Activated CD8-positive, alpha-beta memory T cell treated with anti-CD3 and anti-CD28 coated beads for 36 hours (primary cell): ENCODE measurements around the gene TTLL6. TPM values are rescaled to one million over a fixed set of nuclear protein-coding genes. Genes with fewer than 3 reads are reported as not detected.

Source experiments
- CTCF ChIA-PET: fragments of 350-600 bp; sonication (Branson Sonifier 250); formaldehyde crosslinking; loops from one replicate; lab custom pipeline; 2021; ENCODE audit warnings: antibody characterized with exemption; lab: Charles Lee
- POLR2A ChIA-PET: fragments of 350-600 bp; sonication (Branson Sonifier 250); formaldehyde crosslinking; loops from one replicate; lab custom pipeline; 2021; ENCODE audit warnings: antibody characterized with exemption; lab: Charles Lee
- total RNA-seq, 2 experiments: library from RNA; stranded (reverse); gene quantifications; one replicate each; pipeline ENCODE4 v1.2.3, GENCODE V29; 2021

The TTLL6 gene
- total RNA-seq, 2 experiments from 2014 or later = not detected

DNA sequence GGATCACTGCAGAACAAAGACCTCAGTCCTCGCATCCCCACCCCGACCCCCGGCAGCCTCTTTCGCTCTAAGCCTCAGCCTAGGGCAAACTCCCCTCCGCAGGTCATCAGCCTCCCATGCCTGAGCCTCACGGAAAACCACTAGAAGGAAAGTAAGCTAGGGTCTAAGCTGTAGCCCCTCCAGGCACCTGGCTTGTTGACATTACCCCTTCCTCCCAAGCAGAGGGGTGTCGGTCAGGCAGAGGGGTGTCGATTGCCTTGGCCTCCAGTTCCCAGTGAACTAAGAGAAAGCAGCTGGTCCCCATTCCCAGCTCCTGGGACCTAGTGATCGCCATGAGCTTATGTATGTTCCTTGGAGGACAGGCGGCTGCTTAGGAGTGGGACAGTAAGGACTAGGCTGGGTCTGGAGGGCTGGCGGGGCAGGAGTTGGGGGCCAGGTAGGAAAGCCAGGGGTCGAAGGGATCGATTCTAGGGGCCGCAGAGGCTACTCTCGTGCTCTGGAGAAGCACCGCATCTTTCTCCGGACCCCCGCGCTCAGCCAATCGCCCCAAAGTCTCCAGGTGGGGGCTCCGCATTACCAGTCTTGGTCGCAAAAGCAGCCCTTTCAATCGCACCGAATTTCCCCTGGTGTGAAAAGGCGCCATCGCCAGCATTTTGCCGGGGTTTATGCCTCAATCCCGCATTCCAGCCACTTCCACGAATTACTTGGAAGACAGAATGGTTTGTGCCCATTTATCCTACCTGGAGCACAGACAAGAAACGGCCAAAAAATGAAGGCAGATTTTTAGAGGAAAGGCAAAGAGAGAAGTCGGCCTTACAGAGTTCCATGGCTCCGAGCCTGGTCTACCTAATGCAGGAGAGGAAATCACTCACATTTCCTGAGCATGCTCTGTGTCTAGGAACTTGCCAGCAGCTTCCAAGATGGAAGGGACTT is 67.1 kb downstream of the TTLL6 start:
- ChIA-PET POLR2A (no interaction called here), CTCF (interaction anchor here (0.9 to 1.5 kb wide), 2 partner anchors 25 to 71 kb away, joined by 3 to 5 read pairs; no protein-coding TSS in a partner anchor)

DNA sequence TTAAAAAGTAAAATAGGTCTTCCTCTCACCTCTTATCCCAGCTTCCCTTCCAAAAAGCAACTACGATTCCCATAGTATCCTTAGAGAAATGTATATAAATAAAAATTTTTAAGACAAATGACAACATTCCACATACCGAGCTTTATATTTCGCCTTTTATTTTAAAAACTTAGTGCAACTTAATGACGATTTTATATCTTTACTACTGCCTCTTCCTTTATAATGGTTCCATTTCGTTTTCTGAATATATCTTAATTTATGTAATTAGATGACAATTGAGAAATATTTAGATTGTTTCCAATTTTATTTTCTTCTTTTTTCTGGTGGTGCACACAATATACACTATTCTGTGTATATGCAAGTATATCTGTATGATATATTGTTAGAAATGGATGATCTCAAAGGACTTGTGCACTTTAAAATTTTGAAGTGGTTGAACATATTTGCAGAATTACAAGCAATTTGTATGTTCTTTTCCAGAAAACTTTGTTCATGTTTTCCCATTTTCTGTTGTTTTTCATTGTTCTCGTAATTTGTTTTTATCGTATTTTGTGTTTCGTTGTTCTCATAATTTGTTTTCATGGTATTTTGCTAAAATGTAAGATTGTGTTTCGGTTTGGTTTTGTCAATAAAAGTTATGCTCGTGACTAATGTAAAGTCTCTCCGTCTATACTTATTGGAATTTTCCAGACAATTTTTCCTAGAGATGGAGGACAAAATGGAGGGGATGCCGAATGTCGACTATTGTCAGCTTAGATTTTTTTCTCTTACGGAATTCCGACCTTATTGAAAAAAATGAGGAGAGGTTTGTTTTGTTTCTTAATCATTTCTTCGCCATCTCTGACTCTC is 68.1 kb downstream of the TTLL6 start:
- POLR2A ChIA-PET = no interaction called here
- CTCF ChIA-PET = interaction anchor here (0.9 to 1.5 kb wide), 3 partner anchors 24 to 77 kb away, joined by 3 to 5 read pairs (median 4); no protein-coding TSS in a partner anchor

DNA sequence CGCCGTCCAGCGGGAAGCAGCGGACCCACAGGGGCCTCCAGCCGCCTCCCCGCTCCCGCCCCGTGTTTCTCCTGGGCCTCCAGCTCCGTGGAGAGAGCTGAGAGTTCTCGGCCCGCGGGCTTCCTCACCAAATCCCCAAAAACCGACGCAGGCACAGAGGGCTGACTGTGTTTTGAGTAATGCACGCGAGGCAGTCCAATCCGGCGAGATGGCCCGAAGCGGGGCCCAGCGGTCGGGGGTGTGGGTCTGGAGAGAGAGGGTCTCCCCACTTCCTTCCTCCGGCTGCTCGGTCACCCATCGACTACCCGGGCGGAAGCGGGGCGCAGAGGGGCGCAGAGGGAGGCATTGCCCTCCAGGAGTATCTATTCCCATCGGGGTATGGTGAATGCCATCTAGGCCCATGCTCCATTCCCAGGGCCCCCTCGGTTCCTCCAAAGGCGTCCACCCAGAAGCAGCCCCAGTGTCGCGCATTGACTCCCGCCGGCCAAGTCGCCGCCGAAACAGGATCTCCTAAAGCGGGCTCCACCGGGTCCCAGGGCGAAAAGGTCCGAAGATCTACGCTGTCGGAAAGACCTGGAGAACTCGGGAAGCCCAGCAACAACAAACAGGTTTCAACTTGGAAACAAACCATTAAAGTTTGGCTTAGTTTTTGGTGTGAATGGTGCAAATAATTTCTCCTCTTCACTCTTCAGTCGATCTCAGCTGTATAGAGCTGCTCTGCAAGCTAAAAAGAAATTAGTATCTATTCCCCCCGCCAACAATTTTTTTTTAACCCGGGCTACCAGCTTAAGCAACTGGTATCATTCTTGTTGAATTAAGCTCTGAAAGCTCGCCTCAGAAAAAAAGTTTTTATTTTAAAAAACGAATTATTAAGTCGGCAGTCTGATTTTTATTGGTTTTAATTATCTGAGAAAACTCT is 69.3 kb downstream of the TTLL6 start:
- ChIA-PET POLR2A (no interaction called here), CTCF (interaction anchor here (0.9 to 2.3 kb wide), 3 partner anchors 23 to 76 kb away, joined by 3 to 16 read pairs (median 4); partner anchors contain the start of gene PRAC2)

DNA sequence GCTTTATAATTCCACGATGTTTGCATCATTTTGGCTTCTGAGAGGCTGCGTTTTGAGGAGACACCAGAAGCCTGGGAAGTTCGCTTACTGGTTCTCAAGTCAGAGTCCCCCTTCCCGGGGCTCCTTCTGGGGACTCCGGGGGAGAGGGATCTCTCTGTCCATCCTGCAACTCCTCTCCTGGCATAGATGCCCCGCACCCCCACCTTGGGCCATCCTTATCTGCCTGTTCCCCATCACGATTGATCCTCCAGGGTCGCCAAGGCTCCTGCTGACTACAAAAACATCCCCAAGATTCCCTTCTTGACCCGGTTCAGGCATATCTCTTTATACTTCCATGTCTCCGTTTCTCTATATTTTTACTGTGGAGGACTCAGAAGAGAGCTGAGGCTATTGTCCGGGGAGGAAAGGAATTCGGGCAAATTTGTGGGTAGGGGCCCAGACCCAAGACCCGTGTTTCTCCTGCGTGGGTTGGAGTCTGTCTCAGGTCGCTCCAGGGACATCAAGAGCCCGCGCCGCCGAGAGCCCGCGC is 70.0 kb downstream of the TTLL6 start:
- POLR2A ChIA-PET = no interaction called here
- CTCF ChIA-PET = interaction anchor here (2.3 kb wide), 1 partner anchor 23 kb away, joined by 16 read pairs; the partner anchor contains the start of gene PRAC2

DNA sequence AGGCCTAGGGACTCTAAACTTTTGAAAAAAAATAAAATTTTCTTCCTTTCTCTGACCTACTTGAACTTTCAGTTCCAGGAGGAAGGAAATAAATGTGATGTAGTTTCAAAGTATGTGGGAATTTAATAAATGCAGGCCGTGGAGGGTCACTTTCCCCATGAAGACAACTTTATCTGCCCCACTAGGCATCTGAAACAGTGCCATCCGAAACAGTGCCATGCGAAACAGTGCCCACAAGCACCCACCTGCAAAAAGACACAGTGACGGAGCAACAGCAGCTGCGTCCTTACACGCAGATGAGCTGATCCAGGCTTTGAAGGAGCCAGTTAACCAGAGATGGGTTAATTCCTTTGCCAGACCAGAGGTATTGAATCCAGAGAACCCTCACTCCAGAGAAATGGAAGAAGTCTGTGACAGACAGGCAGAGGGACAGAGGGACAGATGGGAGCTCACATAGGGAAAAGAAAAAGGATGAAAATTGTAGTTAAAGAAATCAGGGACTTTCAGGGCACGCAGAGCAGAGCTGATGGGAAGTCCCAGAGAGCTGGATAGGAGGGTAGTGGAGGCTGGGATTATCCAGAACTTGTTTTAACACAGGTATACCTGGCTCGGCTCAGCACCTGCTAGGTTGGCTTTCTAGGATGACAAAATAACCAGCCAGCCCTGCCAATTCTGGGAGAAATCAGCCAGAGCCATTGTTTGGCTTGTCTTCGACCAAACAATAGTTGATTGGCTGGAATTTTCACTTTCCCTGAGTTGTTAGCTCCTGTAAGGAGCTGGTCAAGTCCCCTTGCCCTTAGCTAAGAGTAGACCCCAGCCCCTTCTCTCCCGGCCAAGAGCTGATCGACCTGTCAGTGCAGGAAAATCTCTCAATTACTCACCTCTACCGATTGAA is 71.4 kb downstream of the TTLL6 start:
- CTCF ChIA-PET = interaction anchor here (2.3 kb wide), 1 partner anchor 21 kb away, joined by 16 read pairs; the partner anchor contains the start of gene PRAC2
- POLR2A ChIA-PET = no interaction called here

DNA sequence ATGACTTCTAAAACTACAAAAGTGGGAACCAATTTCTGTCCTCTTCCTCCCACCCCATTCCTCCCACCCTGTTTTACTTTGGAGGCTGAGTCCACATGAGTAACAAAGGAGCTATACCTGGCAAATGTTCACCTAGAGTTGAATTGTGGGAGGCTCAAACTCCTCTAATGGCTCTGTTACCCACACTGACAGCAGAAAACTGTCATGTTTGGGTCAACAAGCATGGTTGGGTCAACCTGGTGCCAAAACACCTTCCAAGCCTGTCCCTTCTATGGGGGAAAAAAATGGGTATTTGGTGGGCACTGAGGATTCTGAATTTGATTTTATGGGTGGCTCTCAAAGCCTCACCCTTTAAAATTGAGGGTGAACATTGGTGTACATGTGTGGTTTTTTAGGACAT is 76.5 kb downstream of the TTLL6 start:
- ChIA-PET POLR2A (interaction anchor here (0.6 kb wide), 1 partner anchor 123 kb away, joined by 4 read pairs; no protein-coding TSS in a partner anchor), CTCF (no interaction called here)

DNA sequence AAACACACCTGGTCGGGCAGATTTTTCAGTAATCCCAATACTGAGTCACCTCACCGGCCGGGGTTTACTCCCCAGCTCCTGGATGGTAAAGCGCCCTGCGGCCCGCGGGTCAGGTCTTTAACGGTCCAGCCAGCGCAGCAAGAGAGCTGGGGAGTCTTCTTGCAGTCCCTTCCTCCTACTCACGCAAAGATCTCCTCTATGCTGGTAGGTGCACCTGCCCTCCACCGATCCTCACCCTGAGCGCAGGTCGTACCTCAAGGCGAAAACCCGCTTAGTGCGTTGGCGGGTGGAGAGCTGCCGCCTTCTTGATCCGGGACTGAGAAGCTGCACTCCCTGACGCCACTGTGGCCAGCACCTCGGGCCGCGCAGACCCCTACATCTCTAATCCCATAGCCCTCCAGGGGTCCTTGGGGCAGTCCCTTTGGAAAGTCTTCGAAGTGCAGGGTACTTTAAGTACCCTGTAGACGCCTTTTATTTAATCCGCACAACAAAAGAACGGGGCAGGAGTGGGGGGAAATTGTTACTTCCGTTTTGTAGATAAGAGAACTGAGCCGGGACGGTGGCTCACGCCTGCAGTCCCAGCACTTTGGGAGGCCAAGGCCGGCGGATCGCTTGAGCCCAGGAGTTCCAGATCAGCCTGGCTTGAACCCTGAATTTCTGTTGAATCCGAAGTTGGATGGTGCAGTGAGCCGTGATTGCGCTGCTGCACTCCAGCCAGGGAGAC is 78.1 kb downstream of the TTLL6 start:
- ChIA-PET CTCF (interaction anchor here (0.8 to 2.0 kb wide), 4 partner anchors 12 to 140 kb away, joined by 3 to 6 read pairs (median 4); no protein-coding TSS in a partner anchor), POLR2A (no interaction called here)

DNA sequence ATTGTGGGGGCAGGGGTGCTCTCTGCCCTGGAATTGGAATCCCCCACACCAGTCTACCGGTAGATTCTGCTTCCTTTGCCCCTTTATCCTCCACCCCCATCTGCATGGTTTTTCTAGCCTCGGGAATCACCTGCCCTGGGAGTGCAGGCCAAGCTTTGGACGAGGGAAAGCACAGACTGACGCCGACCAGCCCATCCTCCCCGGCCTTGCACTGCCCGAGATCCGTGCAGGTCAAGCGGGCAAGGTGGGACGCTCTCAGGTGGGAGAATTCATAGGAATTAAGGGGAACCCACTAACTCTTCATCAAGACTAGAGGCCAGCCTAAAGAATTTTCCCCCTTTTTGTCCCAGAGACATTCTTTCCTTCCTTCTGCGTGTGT is 78.6 kb downstream of the TTLL6 start:
- POLR2A ChIA-PET = no interaction called here
- CTCF ChIA-PET = interaction anchor here (0.8 to 2.0 kb wide), 4 partner anchors 13 to 140 kb away, joined by 3 to 6 read pairs (median 4); no protein-coding TSS in a partner anchor

DNA sequence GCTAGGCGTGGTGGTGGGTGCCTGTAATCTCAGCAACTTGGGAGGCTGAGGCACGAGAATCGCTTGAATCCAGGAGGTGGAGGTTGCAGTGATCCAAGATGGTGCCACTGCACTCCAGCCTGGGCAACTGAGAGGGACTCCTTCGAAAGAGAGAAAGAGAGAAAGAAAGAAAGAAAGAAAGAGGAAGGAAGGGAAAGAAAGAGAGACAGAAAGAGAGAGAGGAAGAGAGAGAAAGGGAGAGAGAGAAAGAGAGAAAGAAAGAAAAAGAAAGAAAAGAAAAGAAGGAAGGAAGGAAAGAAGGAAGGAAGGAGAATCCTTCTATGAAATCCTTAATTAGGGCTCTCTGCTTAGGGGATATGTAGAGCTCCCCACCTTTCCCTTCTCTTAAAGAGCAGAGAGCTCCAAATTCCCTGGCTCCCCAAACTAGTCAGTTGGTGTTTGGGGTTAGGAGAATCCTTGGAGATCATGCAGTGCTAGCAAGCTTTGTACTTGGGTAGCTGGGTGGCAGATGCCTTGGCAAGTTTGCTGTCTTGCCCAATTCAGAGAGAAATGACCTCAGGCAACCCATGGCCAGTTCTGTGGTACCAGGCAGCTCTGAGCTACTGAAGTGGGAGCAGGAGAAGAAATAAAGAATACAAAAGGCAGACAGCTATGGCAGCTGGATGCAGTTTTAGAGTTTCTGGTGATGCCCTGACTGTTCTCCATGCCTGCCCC is 79.5 kb downstream of the TTLL6 start:
- POLR2A ChIA-PET = interaction anchor here (0.6 kb wide), 1 partner anchor 41 kb away, joined by 3 read pairs; no protein-coding TSS in a partner anchor
- CTCF ChIA-PET = interaction anchor here (2.0 kb wide), 1 partner anchor 141 kb away, joined by 6 read pairs; no protein-coding TSS in a partner anchor

DNA sequence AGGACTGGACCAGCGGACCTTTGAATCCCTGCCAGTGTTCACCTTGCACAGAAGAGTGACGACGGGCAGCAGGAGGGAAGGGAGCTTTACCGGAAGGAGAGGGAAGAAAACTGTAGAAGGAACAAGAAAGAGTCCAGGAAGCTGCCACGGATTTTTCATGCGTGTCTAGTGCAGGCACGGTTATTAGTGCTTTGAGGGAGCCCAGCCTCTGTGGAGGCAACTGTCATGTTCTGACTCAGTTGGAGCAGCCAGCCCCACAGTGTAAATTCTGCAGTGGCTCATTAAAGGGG is 82.0 kb downstream of the TTLL6 start:
- ChIA-PET CTCF (interaction anchor here (1.0 kb wide), 1 partner anchor 120 kb away, joined by 5 read pairs; the partner anchor contains the start of gene HOXB8), POLR2A (no interaction called here)

DNA sequence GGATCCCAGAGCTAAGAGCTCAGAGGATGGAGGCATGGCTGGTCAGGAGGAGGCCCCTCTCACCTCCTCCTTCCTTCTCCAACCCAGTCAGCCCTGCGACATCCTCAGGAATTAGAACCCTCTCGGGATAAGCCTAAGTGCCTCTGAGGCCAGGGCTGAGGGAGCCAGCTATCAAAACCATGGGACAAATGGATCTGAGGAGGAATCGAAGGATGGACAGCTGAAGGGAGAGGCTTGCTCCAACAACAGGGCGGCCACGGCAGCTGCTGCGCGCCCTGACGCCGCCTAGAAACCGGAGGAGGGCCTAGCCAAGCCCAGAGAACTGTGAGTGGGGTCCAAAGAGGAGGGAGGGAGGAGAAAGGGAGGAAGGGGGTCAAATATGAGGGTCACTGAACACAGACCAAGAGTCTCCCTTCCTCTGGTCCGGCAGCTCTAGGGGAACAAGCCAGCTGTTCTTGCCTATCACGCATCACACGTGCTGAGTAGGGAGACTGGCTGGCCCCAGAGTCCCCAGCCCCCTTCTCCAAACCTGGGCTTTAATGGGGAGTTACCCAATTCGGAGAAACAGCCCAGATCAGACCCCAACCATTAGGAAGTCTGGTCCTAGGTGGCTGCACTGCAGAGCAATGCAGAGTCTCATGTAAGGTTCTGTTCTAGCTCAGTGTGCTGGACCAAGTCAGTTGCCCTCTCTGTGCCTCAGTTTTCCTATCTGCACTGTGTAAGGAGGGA is 82.5 kb downstream of the TTLL6 start:
- CTCF ChIA-PET = interaction anchor here (1.0 kb wide), 1 partner anchor 120 kb away, joined by 5 read pairs; the partner anchor contains the start of gene HOXB8
- POLR2A ChIA-PET = no interaction called here

DNA sequence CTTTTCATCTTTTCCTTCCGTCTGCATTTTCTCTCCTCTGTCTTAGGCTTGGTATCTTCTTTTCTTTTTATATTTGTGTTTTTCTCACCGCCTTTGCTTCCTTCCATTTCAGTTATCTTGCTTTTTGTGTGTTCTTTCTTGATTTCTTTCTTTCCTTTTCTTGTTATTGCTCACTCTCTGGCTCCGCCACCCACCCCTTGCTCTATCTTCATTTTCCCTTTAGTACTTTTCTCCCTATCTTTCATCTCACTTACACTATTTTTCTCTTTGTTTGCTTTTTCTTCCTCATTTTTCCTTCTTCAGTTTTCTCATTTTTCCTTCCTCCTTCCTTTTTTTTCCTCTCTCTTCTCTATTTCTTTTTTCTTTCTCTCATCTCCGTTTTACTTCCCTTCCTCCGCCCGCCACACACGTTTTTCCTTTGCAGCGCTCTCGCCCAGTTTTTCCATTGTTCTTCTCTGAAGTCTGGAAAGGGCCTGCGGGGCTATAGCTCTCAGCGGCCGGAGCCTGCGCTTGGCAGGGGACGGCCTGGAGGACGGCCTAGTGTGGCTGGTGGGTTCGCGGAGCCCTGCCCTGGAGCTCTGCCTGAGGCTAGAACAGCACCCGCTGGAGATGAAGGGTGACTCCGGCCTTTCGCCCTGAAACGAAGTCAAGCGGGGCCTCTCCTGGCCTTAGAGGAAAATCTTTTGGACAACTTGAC is 83.2 kb downstream of the TTLL6 start:
- CTCF ChIA-PET = interaction anchor here (1.0 kb wide), 1 partner anchor 119 kb away, joined by 5 read pairs; the partner anchor contains the start of gene HOXB8

DNA sequence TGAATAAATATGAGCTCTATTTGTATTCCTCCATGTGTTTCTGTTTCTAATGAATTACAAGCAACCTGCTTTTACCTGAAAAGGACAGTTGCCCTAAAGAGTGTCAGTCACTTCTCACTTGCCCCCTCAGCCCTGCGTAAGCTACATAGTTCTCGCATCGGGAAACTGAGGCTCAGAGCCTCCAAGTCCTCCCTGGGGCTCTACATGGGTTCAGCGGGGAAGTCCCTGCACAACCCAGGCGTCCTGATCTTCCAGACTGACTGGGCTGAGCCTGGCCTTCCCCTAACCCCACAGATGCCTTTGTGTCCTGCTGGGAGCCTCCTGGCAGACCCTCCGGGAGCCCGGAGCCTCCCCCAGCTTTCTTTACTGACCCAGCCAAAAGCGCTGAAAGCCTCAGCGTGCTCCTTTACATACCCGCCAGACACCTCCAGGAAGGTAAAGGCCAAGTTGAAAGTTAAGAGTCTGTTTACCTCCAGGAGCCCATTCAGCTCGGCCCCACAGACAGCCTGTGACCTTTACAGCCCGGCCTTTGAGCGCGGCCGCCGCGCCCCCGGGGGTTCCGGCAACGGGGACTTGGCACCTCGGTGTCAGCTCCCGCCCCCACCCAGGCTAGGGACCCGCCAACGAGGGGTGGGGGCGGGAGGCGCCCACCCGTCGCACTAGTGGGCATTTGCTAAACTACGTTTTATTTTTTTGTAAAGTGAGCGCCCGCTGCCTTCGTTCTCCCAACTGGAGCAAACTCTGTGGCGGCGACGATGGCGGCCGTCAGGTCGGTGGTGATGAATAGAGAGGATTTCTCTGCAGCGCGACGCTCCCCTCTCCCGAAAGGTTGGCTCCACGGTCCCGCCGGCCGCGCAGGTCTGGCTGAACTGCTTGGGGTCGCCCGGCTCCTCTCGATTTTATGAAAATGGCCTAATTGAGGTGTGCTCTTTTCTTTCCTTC is 84.1 kb downstream of the TTLL6 start:
- ChIA-PET CTCF (interaction anchor here (1.4 kb wide), 1 partner anchor 97 kb away, joined by 4 read pairs; no protein-coding TSS in a partner anchor), POLR2A (no interaction called here)

More for the DNA sequence above, 83.2 kb downstream of the TTLL6 start:
- POLR2A ChIA-PET = no interaction called here
